Trophoblast cell (in vitro differentiated cells and primary cell): Measurements from ENCODE around the gene KICS2. TPM values are rescaled to one million over a fixed set of nuclear protein-coding genes. Genes with fewer than 3 reads are reported as not detected.

ENCODE experiments used
- DNase-seq, 2 donors: peaks; one replicate each; pipeline ENCODE4 v3.0.0-alpha.2; 2016
- H2AFZ ChIP-seq: 2 replicates; pipeline ENCODE4 v1.6.1; 2013; ENCODE audit warnings: low read length, moderate library complexity, mild to moderate bottlenecking; ENCODE audit not compliant: insufficient read depth, poor library complexity
- H2AK5ac ChIP-seq: 2 replicates; pipeline ENCODE4 v1.6.1; 2013; ENCODE audit warnings: mild to moderate bottlenecking, low read length
- H2BK120ac ChIP-seq: 2 replicates; pipeline ENCODE4 v1.6.1; 2013; ENCODE audit warnings: low read length, mild to moderate bottlenecking, moderate library complexity; ENCODE audit not compliant: insufficient read depth, poor library complexity
- H2BK12ac ChIP-seq: 2 replicates; pipeline ENCODE4 v1.6.1; 2013; ENCODE audit warnings: mild to moderate bottlenecking, low read length, moderate library complexity
- H2BK5ac ChIP-seq: 2 replicates; pipeline ENCODE4 v1.6.1; 2013; ENCODE audit warnings: low read length, low read depth, moderate library complexity, mild to moderate bottlenecking; ENCODE audit not compliant: poor library complexity
- H3K14ac ChIP-seq: 2 replicates; pipeline ENCODE4 v1.6.1; 2013; ENCODE audit warnings: mild to moderate bottlenecking, low read length
- H3K18ac ChIP-seq: 2 replicates; pipeline ENCODE4 v1.6.1; 2013; ENCODE audit warnings: mild to moderate bottlenecking, low read length
- H3K23ac ChIP-seq: 2 replicates; pipeline ENCODE4 v1.6.1; 2013; ENCODE audit warnings: low read length
- H3K27ac ChIP-seq: 2 replicates; pipeline ENCODE4 v1.5.1; 2013; ENCODE audit warnings: low read depth, mild to moderate bottlenecking, inconsistent platforms, low read length, moderate library complexity
- H3K27me3 ChIP-seq: 2 replicates; pipeline ENCODE4 v1.6.1; 2013; ENCODE audit warnings: inconsistent platforms, mild to moderate bottlenecking, low read length, moderate library complexity; ENCODE audit not compliant: insufficient read depth
- H3K36me3 ChIP-seq, 2 experiments: 1 replicate in 1 of 2; 2 replicates in 1 of 2; pipeline ENCODE4 v1.6.1; 2013; ENCODE audit warnings: low read length in 2 of 2, mild to moderate bottlenecking in 2 of 2, moderate library complexity in 1 of 2; ENCODE audit not compliant: insufficient read depth in 2 of 2, control insufficient read depth in 1 of 2
- H3K4ac ChIP-seq: 2 replicates; pipeline ENCODE4 v1.6.1; 2013; ENCODE audit warnings: low read depth, mild to moderate bottlenecking, low read length, moderate library complexity
- H3K4me1 ChIP-seq, 2 experiments: 1 replicate in 1 of 2; 2 replicates in 1 of 2; pipeline ENCODE4 v1.6.1; 2013; ENCODE audit warnings: low read length in 2 of 2, mild to moderate bottlenecking in 2 of 2, moderate library complexity in 1 of 2; ENCODE audit not compliant: insufficient read depth in 2 of 2, control insufficient read depth in 1 of 2
- H3K4me2 ChIP-seq: 2 replicates; pipeline ENCODE4 v1.6.1; 2013; ENCODE audit warnings: inconsistent platforms, mild to moderate bottlenecking, low read length, moderate library complexity
- H3K4me3 ChIP-seq: 2 replicates; pipeline ENCODE4 v1.5.1; 2013; ENCODE audit warnings: mild to moderate bottlenecking, low read depth, low read length, inconsistent platforms
- H3K79me1 ChIP-seq: one replicate; pipeline ENCODE4 v1.6.1; 2013; ENCODE audit warnings: low read length
- H3K79me2 ChIP-seq: 2 replicates; pipeline ENCODE4 v1.6.1; 2013; ENCODE audit warnings: low read length, mild to moderate bottlenecking; ENCODE audit not compliant: control insufficient read depth, insufficient read depth, poor library complexity
- H3K9ac ChIP-seq: 2 replicates; pipeline ENCODE4 v1.6.1; 2013; ENCODE audit warnings: mild to moderate bottlenecking, low read length
- H3K9me3 ChIP-seq: 2 replicates; pipeline ENCODE4 v1.6.1; 2013; ENCODE audit warnings: low read depth, mild to moderate bottlenecking, control low read depth, inconsistent platforms, low read length; ENCODE audit not compliant: insufficient read depth
- H4K12ac ChIP-seq: 2 replicates; pipeline ENCODE4 v1.6.1; 2013; ENCODE audit warnings: low read depth, mild to moderate bottlenecking, low read length, moderate library complexity
- H4K8ac ChIP-seq: 2 replicates; pipeline ENCODE4 v1.6.1; 2013; ENCODE audit warnings: low read depth, mild to moderate bottlenecking, low read length, moderate library complexity
- H4K91ac ChIP-seq: one replicate; pipeline ENCODE4 v1.6.1; 2013; ENCODE audit warnings: low read depth, mild to moderate bottlenecking, low read length, moderate library complexity
- WGBS: extraction: QIAGEN DNeasy Blood & Tissue Kit; methylation state at CpG from one replicate; pipeline ENCODE4 v1.1.7; 2013; ENCODE audit warnings: missing lambda C conversion rate; ENCODE audit not compliant: insufficient read length, insufficient coverage; ENCODE audit errors: extremely low coverage; 5-methylcytosine and 5-hydroxymethylcytosine counted together
- polyA plus RNA-seq: library from polyadenylated mRNA; stranded (reverse); fragments of 200-250 nt; gene quantifications from 2 replicates; pipeline ENCODE4 v1.2.3, GENCODE V29; 2013

The KICS2 gene
- 1.6 and 1.8 TPM in 2 replicates for polyA plus RNA-seq

DNA sequence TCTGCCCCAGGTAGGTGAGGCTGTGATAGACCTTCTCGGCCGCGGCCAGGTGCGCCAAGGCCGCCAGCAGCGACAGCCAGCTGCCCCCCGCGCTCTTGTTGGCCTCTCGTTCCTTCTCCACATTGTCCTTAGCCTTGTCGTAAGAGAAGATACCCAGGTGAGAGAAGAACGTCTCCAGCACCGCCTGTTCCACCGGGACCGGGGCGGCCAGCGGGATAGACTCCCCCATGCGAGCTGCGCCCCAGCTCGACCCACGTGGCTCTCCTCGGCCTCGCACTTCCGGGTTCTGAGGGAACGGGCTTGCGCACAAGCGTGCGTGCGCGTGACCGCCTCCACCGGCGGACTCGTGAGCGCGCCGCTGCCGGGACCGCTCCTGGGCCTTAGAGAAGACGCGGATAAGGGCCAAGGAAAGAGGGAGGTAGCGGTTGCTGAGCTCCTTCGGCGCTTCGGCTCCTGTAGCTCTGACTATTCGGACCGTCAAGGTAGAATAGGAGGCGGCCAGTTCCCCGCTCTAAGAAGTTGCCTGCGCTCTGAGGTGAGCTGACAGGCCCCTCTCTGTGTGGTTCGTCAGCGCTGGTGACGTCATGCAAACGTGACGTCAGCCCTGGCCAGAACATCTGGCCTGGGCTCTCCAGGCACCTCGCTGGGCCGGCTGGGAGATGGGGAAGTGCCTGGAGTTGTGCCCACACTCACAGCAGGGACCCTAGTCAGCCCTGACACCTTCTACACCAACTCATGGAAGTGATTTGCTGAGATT, at the start of gene KICS2:
Gene KICS2, minus strand, starts transcription at position 288 of the 757 bp plus-strand sequence. Its CDS starts 59 bp downstream, at position 229.
- Histone ChIP-seq H3K27ac (no peak within 1 kb of the TSS), H3K9ac (peak within 1 kb of the TSS; percentile 65), H3K79me2 (peaks cover 1% of the 10 kb centered on the region), H3K4me3 (peak within 1 kb of the TSS; percentile 89), H3K14ac (peak within 1 kb of the TSS; percentile 3), H3K18ac (peak within 1 kb of the TSS; percentile 10), H3K9me3 (no peaks in the 10 kb centered on the region), H2AFZ (peak within 1 kb of the TSS; percentile 82), H3K27me3 (no peaks in the 10 kb centered on the region), H3K36me3 (no peaks in the 10 kb centered on the region), H3K79me1 (peaks cover 2% of the 10 kb centered on the region), H2BK120ac (peak within 1 kb of the TSS; percentile 34), H2BK5ac (peak within 1 kb of the TSS; percentile 32), H3K4ac (no peak within 1 kb of the TSS), H4K8ac (peak within 1 kb of the TSS; percentile 59), H3K4me1 (no peaks in the 10 kb centered on the region), H4K91ac (peak within 1 kb of the TSS; percentile 69), H4K12ac (peak within 1 kb of the TSS; percentile 70), H2AK5ac (no peak within 1 kb of the TSS), H3K23ac (no peak within 1 kb of the TSS), H2BK12ac (no peak within 1 kb of the TSS), H3K4me2 (peak within 1 kb of the TSS; percentile 61)
- peak; percentile 89 to 94 for DNase-seq
- WGBS: no CpG with 5 or more reads among the region's 56 CpGs

DNA sequence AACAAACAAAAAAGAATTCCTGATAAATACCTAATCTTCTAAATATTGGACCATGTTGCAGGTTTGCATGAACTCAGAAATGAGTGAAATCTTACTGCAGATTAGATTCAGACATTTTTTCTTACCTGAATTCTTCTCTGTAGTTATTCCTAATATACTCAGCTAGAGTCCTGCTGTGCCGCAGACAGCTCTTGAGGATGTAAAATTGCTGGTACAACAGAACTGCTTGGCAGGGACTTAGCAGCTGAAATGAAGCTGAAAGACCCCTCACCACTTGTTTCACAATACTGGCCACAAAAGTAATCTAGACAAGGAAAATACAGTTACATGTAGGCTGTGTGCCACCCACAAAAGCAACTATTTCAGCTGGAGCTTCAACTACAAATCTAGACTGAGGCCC, 48.3 kb upstream of the KICS2 start:
- no peak overlapping the region for H3K4ac ChIP-seq
- H4K8ac ChIP-seq: no peak overlapping the region
- no peak for DNase-seq
- no peak overlapping the region for H2BK5ac ChIP-seq
- H3K4me2 ChIP-seq: no peak overlapping the region
- H2AK5ac ChIP-seq: no peak overlapping the region
- no peaks in the 10 kb centered on the region for H3K27me3 ChIP-seq
- no peak overlapping the region for H3K27ac ChIP-seq
- no peak overlapping the region for H3K18ac ChIP-seq
- WGBS: no CpG with 5 or more reads among the region's 1 CpG
- no peak overlapping the region for H2BK120ac ChIP-seq
- H3K14ac ChIP-seq: no peak overlapping the region
- H3K4me3 ChIP-seq: no peak overlapping the region
- H2BK12ac ChIP-seq: no peak overlapping the region
- H4K91ac ChIP-seq: no peak overlapping the region
- no peaks in the 10 kb centered on the region for H3K79me2 ChIP-seq
- no peak overlapping the region for H3K23ac ChIP-seq
- no peaks in the 10 kb centered on the region for H3K79me1 ChIP-seq
- no peaks in the 10 kb centered on the region for H3K36me3 ChIP-seq
- H3K9ac ChIP-seq: no peak overlapping the region
- H4K12ac ChIP-seq: no peak overlapping the region
- no peaks in the 10 kb centered on the region for H3K4me1 ChIP-seq
- H3K9me3 ChIP-seq: no peaks in the 10 kb centered on the region
- no peak overlapping the region for H2AFZ ChIP-seq

GRCh38 chr12:64269161-64269560, 47.1 kb upstream of the KICS2 start:
- Histone ChIP-seq H3K79me2 (no peaks in the 10 kb centered on the region), H3K4me1 (no peaks in the 10 kb centered on the region), H4K91ac (no peak overlapping the region), H3K27me3 (no peaks in the 10 kb centered on the region), H3K23ac (no peak overlapping the region), H3K4ac (no peak overlapping the region), H3K36me3 (no peaks in the 10 kb centered on the region), H2AFZ (no peak overlapping the region), H3K18ac (no peak overlapping the region), H3K4me3 (no peak overlapping the region), H4K8ac (no peak overlapping the region), H3K9me3 (no peaks in the 10 kb centered on the region), H3K27ac (no peak overlapping the region), H3K79me1 (no peaks in the 10 kb centered on the region), H2AK5ac (no peak overlapping the region), H2BK12ac (no peak overlapping the region), H4K12ac (no peak overlapping the region), H3K9ac (no peak overlapping the region), H3K4me2 (no peak overlapping the region), H2BK5ac (no peak overlapping the region), H3K14ac (no peak overlapping the region), H2BK120ac (no peak overlapping the region)
- DNase-seq: no peak
- no CpG with 5 or more reads among the region's 2 CpGs for WGBS

DNA sequence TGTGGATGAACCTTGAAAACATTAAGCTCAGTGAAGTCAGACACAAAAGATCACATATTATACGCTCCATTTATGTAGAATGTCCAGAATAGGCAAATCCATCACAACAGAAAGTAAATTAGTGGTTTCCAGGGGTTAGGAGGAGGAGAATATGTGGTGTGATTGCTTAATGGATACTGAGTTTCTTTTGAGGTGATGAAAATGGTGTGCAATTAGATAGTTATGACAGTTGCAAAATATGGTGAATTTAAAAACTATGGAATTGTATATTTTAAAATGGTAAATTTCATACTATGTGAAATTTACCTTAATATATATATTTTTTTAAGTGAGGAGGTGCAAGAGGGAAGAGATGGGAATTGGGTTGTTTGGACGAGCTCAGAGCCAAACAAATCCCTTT, 46.3 kb upstream of the KICS2 start:
- Histone ChIP-seq H4K91ac (no peak overlapping the region), H3K14ac (no peak overlapping the region), H3K79me2 (no peaks in the 10 kb centered on the region), H3K79me1 (no peaks in the 10 kb centered on the region), H3K18ac (no peak overlapping the region), H2BK12ac (no peak overlapping the region), H3K23ac (no peak overlapping the region), H3K4ac (no peak overlapping the region), H4K12ac (no peak overlapping the region), H4K8ac (no peak overlapping the region), H2BK120ac (no peak overlapping the region), H3K9ac (no peak overlapping the region), H3K4me3 (no peak overlapping the region), H3K4me1 (no peaks in the 10 kb centered on the region), H2AK5ac (no peak overlapping the region), H3K9me3 (no peaks in the 10 kb centered on the region), H2BK5ac (no peak overlapping the region), H3K36me3 (no peaks in the 10 kb centered on the region), H3K27me3 (no peaks in the 10 kb centered on the region), H2AFZ (no peak overlapping the region), H3K4me2 (no peak overlapping the region), H3K27ac (no peak overlapping the region)
- no CpG with 5 or more reads among the region's 2 CpGs for WGBS
- no peak for DNase-seq
